Sciatic nerve (tissue), 2 donors: Measurements from ENCODE around the gene ARHGAP30. TPM values are rescaled to one million over a fixed set of nuclear protein-coding genes. Genes with fewer than 3 reads are reported as not detected.
A peak's percentile ranks its signal among the peaks of the same experiment; 100 is the strongest.
"Not testable (repeated sequence)": the region's sequence is repeated elsewhere in the genome, so short reads cannot be mapped to it uniquely, and the experiment has no call there.

ENCODE experiments used
- ATAC-seq: fragments of 200-7000 bp; cut with Tn5 transposase; one replicate; pipeline ENCODE4 v1.9.1; 2020; ENCODE audit warnings: mild to moderate bottlenecking, moderate library complexity
- DNase-seq: peaks from one replicate; pipeline ENCODE4 v3.0.0-alpha.2; 2020; ENCODE audit warnings: low spot score
- intact Hi-C: fragments of 100-400 bp; cut with DNase I; formaldehyde crosslinking; loops from one replicate; pipeline ENCODE4 v1.14.2; 2022
- total RNA-seq: library from RNA; stranded (reverse); fragmentation: NEBNext Ultra II Directional; extraction: Animal tissue kit (Norgen Biotek cat#: 25700); gene quantifications from one replicate; pipeline ENCODE4 v1.2.1, GENCODE V29; 2021
- donor health status: DM: no; HTN: no; CAD: no.
- donor health status: DM: no; HTN: no; CAD: no.

ARHGAP30 gene, protein sequence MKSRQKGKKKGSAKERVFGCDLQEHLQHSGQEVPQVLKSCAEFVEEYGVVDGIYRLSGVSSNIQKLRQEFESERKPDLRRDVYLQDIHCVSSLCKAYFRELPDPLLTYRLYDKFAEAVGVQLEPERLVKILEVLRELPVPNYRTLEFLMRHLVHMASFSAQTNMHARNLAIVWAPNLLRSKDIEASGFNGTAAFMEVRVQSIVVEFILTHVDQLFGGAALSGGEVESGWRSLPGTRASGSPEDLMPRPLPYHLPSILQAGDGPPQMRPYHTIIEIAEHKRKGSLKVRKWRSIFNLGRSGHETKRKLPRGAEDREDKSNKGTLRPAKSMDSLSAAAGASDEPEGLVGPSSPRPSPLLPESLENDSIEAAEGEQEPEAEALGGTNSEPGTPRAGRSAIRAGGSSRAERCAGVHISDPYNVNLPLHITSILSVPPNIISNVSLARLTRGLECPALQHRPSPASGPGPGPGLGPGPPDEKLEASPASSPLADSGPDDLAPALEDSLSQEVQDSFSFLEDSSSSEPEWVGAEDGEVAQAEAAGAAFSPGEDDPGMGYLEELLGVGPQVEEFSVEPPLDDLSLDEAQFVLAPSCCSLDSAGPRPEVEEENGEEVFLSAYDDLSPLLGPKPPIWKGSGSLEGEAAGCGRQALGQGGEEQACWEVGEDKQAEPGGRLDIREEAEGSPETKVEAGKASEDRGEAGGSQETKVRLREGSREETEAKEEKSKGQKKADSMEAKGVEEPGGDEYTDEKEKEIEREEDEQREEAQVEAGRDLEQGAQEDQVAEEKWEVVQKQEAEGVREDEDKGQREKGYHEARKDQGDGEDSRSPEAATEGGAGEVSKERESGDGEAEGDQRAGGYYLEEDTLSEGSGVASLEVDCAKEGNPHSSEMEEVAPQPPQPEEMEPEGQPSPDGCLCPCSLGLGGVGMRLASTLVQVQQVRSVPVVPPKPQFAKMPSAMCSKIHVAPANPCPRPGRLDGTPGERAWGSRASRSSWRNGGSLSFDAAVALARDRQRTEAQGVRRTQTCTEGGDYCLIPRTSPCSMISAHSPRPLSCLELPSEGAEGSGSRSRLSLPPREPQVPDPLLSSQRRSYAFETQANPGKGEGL
- total RNA-seq = 13.7 TPM

DNA sequence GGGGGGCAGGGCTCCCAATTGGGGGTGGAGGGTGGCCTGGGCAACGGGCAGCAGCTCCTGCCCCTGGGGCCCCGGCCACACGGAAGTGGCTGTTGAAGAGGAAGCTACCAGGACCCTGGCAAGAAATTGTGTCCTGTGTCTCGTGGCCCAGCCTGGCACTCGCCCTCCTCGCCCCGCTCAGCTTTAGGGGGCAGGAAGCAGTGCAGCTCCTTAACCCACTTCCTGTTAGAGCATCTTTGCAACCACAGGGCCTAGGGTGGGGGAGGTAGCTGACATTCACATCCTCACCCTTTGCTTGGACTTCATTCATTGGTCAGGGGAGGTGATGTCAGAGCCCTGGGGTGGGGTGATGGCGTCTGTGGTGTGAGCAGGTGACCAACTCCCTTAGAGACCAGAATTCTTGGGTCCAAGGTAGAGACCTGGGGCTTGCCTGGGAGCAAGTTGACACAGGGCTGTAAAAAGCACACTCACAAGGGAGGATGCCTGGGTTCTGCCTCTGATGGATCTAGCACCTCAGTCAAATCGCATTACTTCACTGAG, at the start of gene ARHGAP30:
ARHGAP30 (minus strand) TSS at position 161 of the 540 bp plus-strand sequence. CDS start 267 bp downstream, outside the sequence.
- ATAC-seq = peak; percentile 75
- intact Hi-C loops = no loop called here
- DNase-seq = peak; percentile 73

DNA sequence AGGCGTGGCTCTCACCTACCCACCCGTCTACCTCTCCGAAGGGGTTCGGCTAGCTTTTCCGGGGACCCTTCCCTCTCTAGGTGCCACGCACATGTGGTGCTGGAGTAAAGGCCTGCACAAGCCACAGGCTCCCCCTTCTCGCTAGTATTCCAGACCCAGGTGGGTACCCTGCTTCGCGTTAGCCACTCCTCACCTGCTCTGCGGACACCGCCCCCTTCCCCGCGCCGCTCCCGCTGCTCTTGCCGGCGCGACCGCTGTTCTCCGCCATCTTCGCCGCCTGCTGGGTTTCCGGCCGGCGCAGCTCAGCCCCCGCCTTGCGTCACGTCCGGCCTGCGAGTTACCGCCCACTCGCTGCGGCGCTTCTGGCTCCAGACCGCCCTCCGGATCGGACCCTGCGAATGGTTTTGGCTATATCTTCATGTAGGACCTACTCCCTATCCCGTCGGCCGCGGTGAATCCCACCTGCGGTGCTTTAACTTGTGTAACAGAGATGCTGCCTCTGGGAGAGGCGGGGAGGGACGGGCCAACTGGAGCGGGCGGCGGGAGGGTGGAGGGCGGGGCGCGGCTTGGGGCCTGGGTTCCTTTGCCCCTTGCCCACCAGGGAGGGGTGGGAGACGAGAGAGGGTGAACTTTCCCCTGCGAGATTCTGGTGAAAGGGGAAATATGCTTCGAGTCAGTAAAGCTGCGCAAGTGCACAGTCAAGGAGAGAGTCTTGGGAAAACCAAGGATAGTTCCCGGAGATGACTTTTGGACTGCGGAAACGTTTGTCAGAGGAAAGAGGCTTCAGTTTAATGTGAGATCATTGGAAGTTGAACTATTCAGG, 48.3 kb upstream of the ARHGAP30 start, which contains the start of the genes NIT1 and PFDN2:
NIT1 (plus strand) TSS at position 347 of the 823 bp plus-strand sequence; CDS start at position 419, 72 bp downstream.
PFDN2 (minus strand) TSS at position 279 of the 823 bp plus-strand sequence; CDS start at position 268, 11 bp downstream.
- ATAC-seq = peak; percentile 96
- DNase-seq = peak; percentile 93
- intact Hi-C loops = no loop called here

DNA sequence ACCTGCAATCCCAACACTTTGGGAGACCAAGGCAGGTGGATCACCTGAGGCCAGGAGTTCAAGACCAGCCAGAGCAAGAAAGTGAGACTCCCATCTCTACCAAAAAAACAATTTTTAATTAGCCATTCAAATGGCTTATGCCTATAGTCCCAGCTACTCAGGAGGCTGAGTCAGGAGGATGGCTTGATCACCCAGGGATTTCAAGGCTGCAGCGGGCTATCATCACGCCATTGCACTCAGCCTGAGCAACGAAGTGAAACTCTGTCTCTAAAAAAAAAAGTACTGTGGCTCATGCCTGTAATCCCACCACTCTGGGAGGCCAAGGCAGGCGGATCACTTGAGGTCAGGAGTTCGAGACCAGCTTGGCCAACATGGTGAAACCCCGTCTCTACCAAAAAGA, 46.3 kb upstream of the ARHGAP30 start:
- ATAC-seq, DNase-seq, intact Hi-C loops: not testable (repeated sequence)

DNA sequence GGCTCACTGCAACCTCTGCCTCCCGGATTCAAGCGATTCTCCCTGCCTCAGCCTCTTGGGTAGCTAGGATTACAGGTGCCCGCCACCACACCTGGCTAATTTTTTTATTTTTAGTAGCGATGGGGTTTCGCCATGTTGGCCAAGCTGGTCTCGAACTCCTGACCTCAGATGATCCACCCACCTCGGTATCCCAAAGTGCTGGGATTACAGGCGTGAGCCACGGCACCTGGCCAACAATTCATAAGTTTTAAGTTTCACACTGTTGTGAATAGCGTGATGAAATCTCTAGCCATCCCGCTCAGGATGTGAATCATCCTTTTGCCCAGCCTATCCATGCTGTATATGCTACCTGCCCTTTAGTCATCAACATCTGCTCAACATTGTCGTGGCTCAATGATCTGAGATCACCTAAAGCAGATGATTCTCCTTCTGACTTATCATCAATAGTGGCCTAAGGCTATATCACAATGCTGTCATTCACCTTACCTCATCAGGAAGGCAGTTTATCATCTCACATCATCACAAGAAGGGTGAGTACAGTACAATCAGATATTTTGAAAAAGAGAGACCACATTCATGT, 45.5 kb upstream of the ARHGAP30 start:
- intact Hi-C loops = no loop called here
- DNase-seq (no peak), ATAC-seq (no peak)

DNA sequence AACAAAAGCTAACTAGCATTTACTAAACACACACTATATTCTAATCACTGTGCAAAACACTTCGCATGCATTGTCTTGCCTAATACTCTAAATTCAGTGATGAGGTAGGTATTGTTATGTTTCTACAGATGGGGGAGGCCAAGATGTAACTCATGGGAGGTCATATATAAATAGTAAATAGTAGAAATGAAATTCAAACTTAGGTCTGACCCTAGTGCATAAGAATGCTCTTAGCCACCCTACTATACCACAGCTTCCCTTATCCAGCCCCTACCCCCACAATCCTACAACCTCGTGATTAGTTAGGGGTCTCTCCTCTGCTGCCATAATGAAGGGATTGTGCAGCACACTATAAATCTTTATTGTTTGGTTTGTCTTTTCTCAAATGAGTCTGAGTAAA, 44.9 kb upstream of the ARHGAP30 start:
- no peak for ATAC-seq
- intact Hi-C loops = no loop called here
- DNase-seq = no peak

DNA sequence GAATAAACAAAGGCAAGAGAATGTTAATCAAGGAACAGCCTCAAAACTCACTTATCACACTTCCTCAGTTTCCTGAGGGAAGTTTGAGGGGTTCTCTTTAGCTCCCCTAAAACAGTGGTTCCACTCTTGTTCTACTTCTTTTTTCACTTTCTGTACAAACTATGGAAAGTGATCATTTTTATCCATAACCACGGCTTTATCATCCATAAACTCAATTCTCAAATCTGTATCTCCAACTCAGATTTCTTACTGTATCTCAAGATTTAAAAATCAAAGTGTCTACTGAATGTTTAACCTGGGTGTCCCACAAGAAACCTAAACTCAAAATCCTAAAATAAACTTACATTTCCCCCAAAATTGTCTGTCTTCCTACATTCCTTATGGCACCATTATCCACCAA, 44.2 kb upstream of the ARHGAP30 start:
- DNase-seq (no peak), ATAC-seq (no peak)
- intact Hi-C loops = no loop called here

DNA sequence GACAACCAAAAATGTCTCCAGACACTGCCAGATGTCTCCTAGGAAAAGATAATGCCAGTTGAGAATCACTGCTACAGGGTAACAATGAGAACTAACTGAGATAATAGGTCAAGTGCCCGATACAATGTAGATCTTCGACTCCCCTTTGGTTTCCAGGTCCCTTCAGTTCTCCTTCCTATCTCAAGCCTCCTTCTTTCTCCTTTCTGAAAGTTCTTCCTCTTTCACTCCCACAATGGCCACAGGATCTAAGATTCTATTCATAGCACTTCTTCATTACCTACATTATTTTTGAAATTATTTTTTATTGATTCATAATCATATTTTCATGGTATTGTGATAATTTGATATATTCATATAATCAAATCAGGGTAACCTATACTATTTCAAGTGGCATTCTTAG, 41.8 kb upstream of the ARHGAP30 start:
- ATAC-seq = no peak
- intact Hi-C loops = no loop called here

DNA sequence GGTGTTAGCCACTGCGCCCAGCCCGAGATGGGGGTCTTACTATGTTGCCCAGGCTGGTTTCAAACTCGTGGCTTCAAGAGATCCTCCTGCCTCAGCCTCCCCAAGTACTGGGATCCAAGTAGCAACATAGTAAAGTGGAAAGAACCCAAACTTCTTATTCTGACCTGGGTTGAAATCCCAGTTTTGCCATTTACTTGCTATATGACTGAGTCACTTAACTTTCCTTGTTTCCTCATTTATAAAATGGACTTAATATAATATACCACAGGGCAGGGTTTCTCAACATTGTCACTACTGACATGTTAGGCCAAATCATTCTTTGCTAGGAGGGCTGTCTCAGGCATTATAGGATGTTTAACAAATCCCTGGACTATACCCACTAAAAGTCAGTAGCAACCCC, 41.4 kb upstream of the ARHGAP30 start:
- DNase-seq (no peak), ATAC-seq (no peak)
- intact Hi-C loops = no loop called here

More for the DNA sequence above, 41.8 kb upstream of the ARHGAP30 start:
- DNase-seq = no peak

DNA sequence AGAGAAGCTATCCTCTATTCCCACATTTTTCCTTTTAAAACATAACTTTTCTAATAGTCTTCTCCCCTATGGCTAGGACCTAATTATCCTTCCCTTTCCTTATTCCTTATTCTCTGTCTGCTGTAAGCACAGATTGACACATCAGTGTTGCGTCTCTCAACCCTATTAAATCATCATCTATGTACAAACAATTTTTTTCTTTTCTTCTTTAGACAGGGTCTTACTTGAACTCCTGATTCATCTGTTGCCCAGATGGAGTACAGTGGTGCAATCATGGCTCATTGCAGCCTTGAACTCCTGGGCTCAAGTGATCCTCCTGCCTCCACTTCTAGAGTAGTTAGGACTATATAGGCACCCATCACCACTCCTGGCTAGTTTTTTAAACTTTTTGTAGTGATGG, 36.7 kb upstream of the ARHGAP30 start:
- intact Hi-C loops = no loop called here
- DNase-seq (no peak), ATAC-seq (no peak)

DNA sequence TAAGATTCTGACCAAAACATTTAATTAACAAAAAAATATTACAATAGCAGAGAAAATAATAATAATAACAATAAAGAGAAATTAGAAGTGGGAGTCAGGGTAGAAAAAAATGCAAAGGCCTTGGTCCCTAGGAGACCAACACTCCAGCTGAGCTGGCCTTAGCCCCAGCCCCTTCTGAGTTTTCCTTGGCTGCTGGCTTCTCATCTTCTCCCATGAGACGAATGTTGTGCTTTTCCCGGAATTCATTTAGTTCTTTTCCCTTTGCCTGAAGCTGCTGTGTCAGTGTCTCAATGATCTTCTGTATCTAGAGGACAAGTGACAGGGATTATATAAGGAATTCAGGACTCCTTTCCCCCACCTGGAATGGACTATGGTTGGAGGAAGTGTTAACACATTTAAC, 30.9 kb upstream of the ARHGAP30 start:
- DNase-seq (peak; percentile 45), ATAC-seq (no peak)
- intact Hi-C loops = no loop called here

DNA sequence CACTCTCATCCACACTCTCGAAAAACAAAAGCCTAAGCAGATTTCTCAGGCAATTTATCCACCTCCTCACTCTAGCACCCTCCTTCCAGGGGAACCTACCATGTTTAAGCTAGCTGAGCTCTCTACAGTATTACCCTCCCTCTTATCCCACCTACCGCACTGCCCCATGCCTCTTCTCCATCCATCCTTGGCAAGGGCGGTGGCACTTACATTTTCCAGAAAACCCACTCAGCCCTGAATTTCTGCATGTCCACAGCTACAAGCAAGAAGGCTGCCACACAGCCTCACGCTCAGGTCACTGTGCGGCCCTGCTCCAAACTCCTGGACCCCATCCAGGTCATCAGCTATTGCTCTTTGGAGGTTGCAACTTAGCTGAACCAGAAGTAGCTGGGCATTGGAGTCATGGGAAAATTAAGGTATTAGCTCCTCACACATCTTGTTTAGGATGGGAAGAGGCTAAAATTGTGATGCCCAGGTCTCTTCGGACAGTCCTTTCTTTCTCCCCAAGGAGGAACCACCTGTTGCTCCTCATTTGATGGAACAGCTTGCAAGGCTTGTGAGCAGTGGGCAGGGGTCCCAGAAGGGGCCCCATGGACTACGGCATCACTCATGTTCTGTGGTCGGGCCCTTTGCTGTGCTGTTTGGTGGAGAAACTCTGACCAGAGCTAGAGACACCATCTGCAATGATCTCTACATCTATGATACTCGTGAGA, 29.6 kb upstream of the ARHGAP30 start:
- DNase-seq (peak; percentile 53), ATAC-seq (no peak)
- intact Hi-C loops = loop anchor here (10.0 kb wide), 1 partner anchor 104 kb away; no protein-coding TSS in a partner anchor

DNA sequence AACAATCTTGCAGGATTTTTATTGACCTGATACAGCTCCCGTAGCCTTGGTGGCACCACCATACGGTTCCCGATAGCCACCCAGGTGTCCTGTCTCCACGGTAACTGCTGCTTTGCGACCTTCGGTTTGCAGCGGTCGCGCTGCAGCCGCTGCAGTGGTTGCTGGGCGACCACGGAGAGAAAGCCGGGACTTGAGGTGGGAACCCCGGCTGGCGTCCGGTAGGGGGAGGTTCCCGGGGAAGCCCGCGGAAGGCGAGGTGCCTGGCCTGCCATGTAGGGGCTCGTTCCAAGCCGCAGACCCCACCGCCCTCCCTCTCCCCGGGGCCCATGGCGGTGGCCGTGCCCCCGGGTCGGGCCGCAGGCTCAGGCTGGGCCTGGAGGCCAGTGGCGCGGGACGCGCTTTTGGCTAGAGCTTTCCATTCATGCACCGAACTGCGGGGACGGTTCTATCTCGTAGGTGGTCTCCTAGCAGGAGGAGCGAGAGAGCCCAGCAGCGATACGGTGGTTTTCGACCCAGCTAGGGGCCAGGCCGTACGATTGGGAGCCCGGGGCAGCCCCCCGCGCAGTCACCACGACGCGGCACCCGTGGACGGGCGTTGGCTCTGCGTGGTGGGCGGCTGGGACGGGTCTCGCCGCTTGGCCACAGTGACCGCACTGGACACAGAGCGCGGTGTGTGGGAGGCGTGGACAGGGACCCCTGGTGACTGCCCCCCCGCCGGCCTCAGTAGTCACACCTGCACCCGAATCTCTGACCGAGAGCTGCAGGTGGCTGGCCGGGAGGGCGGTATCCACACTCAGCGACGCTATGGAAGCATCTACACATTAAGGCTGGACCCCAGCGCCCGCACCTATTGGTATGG, 28.7 kb upstream of the ARHGAP30 start, which contains the start of gene KLHDC9:
KLHDC9 (plus strand) TSS at position 152 of the 859 bp plus-strand sequence; CDS start at position 327, 175 bp downstream.
- peak; percentile 84 for DNase-seq
- intact Hi-C loops = loop anchor here (10.0 kb wide), 1 partner anchor 104 kb away; no protein-coding TSS in a partner anchor
- ATAC-seq = peak; percentile 89

DNA sequence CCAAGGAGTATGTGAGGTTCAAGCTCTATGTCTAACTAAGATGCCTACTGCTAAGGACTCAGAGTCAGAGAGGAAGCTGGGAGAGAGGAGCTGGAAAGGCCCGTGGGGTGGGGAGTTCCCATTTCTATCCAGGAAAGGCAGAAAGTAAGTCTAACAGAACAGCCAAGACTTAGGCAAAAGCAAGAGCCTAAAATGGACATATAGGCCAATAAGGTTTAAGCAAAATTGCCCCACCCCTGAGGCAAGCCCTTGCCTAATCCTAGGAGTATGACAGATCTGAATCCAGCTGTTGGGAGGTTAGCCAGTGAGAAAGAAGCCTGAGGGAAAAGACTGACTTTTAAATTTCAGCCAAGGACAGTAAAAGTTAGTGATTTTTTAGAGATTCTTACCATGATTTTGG, 26.8 kb upstream of the ARHGAP30 start:
- DNase-seq (peak; percentile 54), ATAC-seq (peak; percentile 74)
- intact Hi-C loops = loop anchor here (10.0 kb wide), 1 partner anchor 102 kb away; no protein-coding TSS in a partner anchor

DNA sequence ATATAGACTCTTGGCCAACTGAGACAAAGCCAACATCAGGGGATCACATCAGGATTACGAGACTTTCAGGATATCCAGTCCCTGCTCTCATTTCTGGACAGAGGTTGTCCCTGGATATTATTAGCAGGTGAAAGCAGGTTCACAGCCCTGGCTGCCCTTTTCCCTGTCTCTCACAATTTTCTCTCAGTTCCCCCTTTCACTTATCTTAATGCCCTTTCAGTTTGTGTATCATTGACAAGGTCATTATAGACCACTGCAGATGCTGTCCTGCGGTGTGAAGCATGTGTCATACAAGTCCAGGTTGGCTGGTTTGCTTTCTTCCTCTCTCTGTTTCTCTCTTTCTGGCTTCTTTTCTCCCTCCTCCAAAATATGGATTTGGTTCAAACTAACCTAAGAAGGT, 26.3 kb upstream of the ARHGAP30 start:
- intact Hi-C loops = loop anchor here (10.0 kb wide), 1 partner anchor 101 kb away; no protein-coding TSS in a partner anchor
- ATAC-seq (no peak), DNase-seq (no peak)

DNA sequence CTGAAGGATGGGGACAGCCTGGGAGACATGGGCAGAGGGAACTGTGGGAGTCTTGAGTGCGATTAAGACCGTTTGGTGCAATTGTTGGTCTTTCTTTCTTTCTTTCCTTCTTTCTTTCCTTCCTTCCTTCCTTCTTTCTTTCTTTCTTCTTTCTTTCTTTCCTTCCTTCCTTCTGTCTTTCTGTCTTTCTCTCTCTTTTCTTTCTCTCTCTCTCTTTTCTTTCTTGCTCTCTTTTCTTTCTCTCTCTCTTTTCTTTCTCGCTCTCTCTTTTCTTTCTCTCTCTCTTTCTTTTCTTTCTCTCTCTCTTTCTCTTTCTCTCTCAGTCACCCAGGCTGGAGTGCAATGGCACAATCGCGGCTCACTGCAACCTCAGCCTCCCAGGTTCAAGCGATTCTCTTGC, 25.5 kb upstream of the ARHGAP30 start:
- DNase-seq (no peak), ATAC-seq (no peak)
- intact Hi-C loops = loop anchor here (10.0 kb wide), 1 partner anchor 100 kb away; no protein-coding TSS in a partner anchor

DNA sequence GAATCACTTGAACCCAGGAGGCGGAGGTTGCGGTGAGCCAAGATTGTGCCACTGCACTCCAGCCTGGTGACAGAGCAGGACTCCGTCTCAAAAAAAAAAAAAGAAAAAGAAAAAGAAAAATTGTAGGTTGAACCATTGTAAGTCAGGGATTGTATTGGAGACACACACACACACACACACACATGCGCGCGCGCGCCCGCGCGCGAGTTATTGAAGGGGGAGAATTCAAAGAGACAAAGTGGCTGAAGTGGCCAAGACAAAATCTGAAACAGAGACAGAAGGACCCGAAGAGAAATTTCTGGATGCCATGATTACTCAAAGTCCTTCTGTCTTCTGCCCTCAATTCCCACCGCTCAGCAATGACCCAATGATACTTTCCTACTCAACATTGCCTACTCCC, 24.8 kb upstream of the ARHGAP30 start:
- DNase-seq (no peak), ATAC-seq (no peak)
- intact Hi-C loops = loop anchor here (10.0 kb wide), 1 partner anchor 100 kb away; no protein-coding TSS in a partner anchor
